GM12891 (cell line): Measurements from ENCODE around the gene TSPAN7.

Experiments
- POLR2A ChIP-seq: IDR thresholded peaks from 2 replicates; pipeline ENCODE4 v1.6.1; 2011; ENCODE audit warnings: low read depth, low read length, control low read depth
- POLR2AphosphoS5 ChIP-seq: IDR thresholded peaks from 2 replicates; pipeline ENCODE4 v1.6.1; 2011; ENCODE audit warnings: low read depth, low read length, control low read depth

GRCh38 chrX:38656350-38656915 lies 95.1 kb downstream of the TSPAN7 start:
- TF ChIP-seq POLR2A (no peak), POLR2AphosphoS5 (no peak)
